Smooth muscle cell (in vitro differentiated cells): ENCODE measurements around the gene PRR32. TPM values are rescaled to one million over a fixed set of nuclear protein-coding genes. Genes with fewer than 3 reads are reported as not detected.

Experiments used
- DNase-seq: peaks from one replicate; lab custom pipeline; 2025; ENCODE audit not compliant: unreplicated experiment; lab: John Stamatoyannopoulos, UW
- H2AFZ ChIP-seq: fragments of 200-600 bp; sonication (generic); 2 replicates; pipeline ENCODE4 v1.6.0; 2016; ENCODE audit warnings: antibody characterized with exemption, low read depth, mild to moderate bottlenecking
- H3F3A ChIP-seq: fragments of 200-600 bp; sonication (generic); 2 replicates; pipeline ENCODE4 v1.6.0; 2017; ENCODE audit warnings: antibody characterized with exemption, low read depth
- H3K27ac ChIP-seq: fragments of 200-600 bp; sonication (generic); 2 replicates; pipeline ENCODE4 v1.5.1; 2016; ENCODE audit warnings: low read depth, mild to moderate bottlenecking
- H3K27me3 ChIP-seq: fragments of 200-600 bp; sonication (generic); 2 replicates; pipeline ENCODE4 v1.6.1; 2016; ENCODE audit warnings: low read depth, mild to moderate bottlenecking
- H3K36me3 ChIP-seq: fragments of 200-600 bp; sonication (generic); 2 replicates; pipeline ENCODE4 v1.5.1; 2016; ENCODE audit warnings: low read depth
- H3K4me1 ChIP-seq: fragments of 200-600 bp; sonication (generic); 2 replicates; pipeline ENCODE4 v1.5.1; 2016; ENCODE audit warnings: low read depth
- H3K4me2 ChIP-seq: fragments of 200-600 bp; sonication (generic); 2 replicates; pipeline ENCODE4 v1.6.0; 2016; ENCODE audit warnings: mild to moderate bottlenecking
- H3K4me3 ChIP-seq: fragments of 200-600 bp; sonication (generic); 2 replicates; pipeline ENCODE4 v1.5.1; 2016; ENCODE audit warnings: mild to moderate bottlenecking
- H3K79me2 ChIP-seq: fragments of 200-600 bp; sonication (generic); 2 replicates; pipeline ENCODE4 v1.6.0; 2016; ENCODE audit warnings: low read depth, mild to moderate bottlenecking
- H3K9ac ChIP-seq: fragments of 200-600 bp; sonication (generic); 2 replicates; pipeline ENCODE4 v1.6.0; 2016; ENCODE audit warnings: low read depth
- H3K9me3 ChIP-seq: fragments of 200-600 bp; sonication (generic); replicated peaks from 2 replicates; pipeline ENCODE4 v1.5.1; 2016; ENCODE audit warnings: low read depth
- H4K20me1 ChIP-seq: fragments of 200-600 bp; sonication (generic); 2 replicates; pipeline ENCODE4 v1.6.0; 2016; ENCODE audit warnings: low read depth
- CTCF ChIP-seq: fragments of 200-600 bp; sonication (generic); IDR thresholded peaks from 2 replicates; pipeline ENCODE4 v1.5.1; 2017; ENCODE audit warnings: borderline replicate concordance, mild to moderate bottlenecking, antibody characterized with exemption; ENCODE audit not compliant: insufficient read depth, poor library complexity, severe bottlenecking
- WGBS: methylation state at CpG from one replicate; pipeline ENCODE4 v1.1.7; 2016; ENCODE audit warnings: low lambda C conversion rate; 5-methylcytosine and 5-hydroxymethylcytosine counted together
- polyA plus RNA-seq: library from polyadenylated mRNA; unstranded; fragments of >200 nt; fragmentation: Nextera tagmentation; extraction: Ambion mirVana; gene quantifications from 2 replicates; pipeline ENCODE4 v1.2.1, GENCODE V29; 2016
- total RNA-seq: library from RNA; depleted of rRNA; stranded (reverse); fragments of >200 nt; gene quantifications from 2 replicates; pipeline ENCODE4 v1.2.3, GENCODE V29; 2014

PRR32 gene
- total and polyA plus RNA-seq, 2 experiments from 2014 or later: not detected

- no peaks in the 10 kb centered on the region for H3K9me3 ChIP-seq
- no peak overlapping the region for H3K9ac ChIP-seq
- H3K4me3 ChIP-seq: no peak overlapping the region
- no peak overlapping the region for H3K27ac ChIP-seq
- no peaks in the 10 kb centered on the region for H4K20me1 ChIP-seq
- H3K4me2 ChIP-seq: no peak overlapping the region
- 76% methylated on average over 5 of the region's 5 CpGs for WGBS
- no peak for TF ChIP-seq CTCF
- DNase-seq: no peak
- H3F3A ChIP-seq: no peaks in the 10 kb centered on the region
- no peaks in the 10 kb centered on the region for H3K4me1 ChIP-seq
- no peaks in the 10 kb centered on the region for H3K27me3 ChIP-seq
- no peaks in the 10 kb centered on the region for H3K79me2 ChIP-seq
- no peaks in the 10 kb centered on the region for H3K36me3 ChIP-seq
- no peak overlapping the region for H2AFZ ChIP-seq
Observed at GRCh38 chrX:126855839-126856524, 36.5 kb downstream of the PRR32 start.
